CD14-positive monocyte (primary cell): Measurements from ENCODE around the gene CTCF. TPM values are rescaled to one million over a fixed set of nuclear protein-coding genes. Genes with fewer than 3 reads are reported as not detected.

ENCODE experiments used
- DNase-seq, 3 donors: peaks; one replicate each; pipeline ENCODE4 v3.0.0-alpha.2; 2011 to 2022
- H2AFZ ChIP-seq: 2 replicates; pipeline ENCODE4 v1.6.0; 2012; ENCODE audit warnings: mild to moderate bottlenecking, low read depth, low read length, inconsistent platforms; ENCODE audit not compliant: insufficient read depth, poor library complexity, severe bottlenecking
- H3K27ac ChIP-seq, 2 donors: 1 replicate in 1 of 2; 2 replicates in 1 of 2; pipeline ENCODE4 v1.5.1; 2012 to 2013; ENCODE audit warnings: low read length in 2 of 2, control low read depth in 1 of 2, inconsistent platforms in 1 of 2, low read depth in 1 of 2, mild to moderate bottlenecking in 1 of 2
- H3K27me3 ChIP-seq, 2 donors: one replicate each; pipeline versions ENCODE4 v1.6.0 to v1.6.1; 2011 to 2013; ENCODE audit warnings: low read length in 2 of 2; ENCODE audit not compliant: control insufficient read depth in 2 of 2, insufficient read depth in 2 of 2
- H3K36me3 ChIP-seq, 2 donors: replicated peaks in 1 of 2; 1 replicate in 1 of 2; 2 replicates in 1 of 2; pipeline versions ENCODE4 v1.5.1 to v1.6.1; 2012 to 2013; ENCODE audit warnings: low read length in 2 of 2, control low read depth in 1 of 2, inconsistent platforms in 1 of 2, mild to moderate bottlenecking in 1 of 2; ENCODE audit not compliant: insufficient read depth in 2 of 2, control insufficient read depth in 1 of 2
- H3K4me1 ChIP-seq, 2 donors: 1 replicate in 1 of 2; 2 replicates in 1 of 2; pipeline versions ENCODE4 v1.5.1 to v1.6.1; 2012 to 2013; ENCODE audit warnings: low read length in 2 of 2, control low read depth in 1 of 2, inconsistent platforms in 1 of 2, mild to moderate bottlenecking in 1 of 2, moderate library complexity in 1 of 2; ENCODE audit not compliant: insufficient read depth in 2 of 2, control insufficient read depth in 1 of 2
- H3K4me2 ChIP-seq: replicated peaks from 2 replicates; pipeline ENCODE3; 2012; ENCODE audit warnings: low read length, moderate library complexity, mild to moderate bottlenecking; ENCODE audit not compliant: poor library complexity, severe bottlenecking; ENCODE audit errors: extremely low read depth
- H3K4me3 ChIP-seq, 3 experiments: fragments of 200-600 bp in 1 of 3; sonication (generic) in 1 of 3; replicated peaks in 1 of 3; 1 replicate in 2 of 3; 2 replicates in 1 of 3; pipeline ENCODE4 v1.5.1; 2011 to 2013; ENCODE audit warnings: low read length in 3 of 3, mild to moderate bottlenecking in 3 of 3, control low read depth in 2 of 3, low read depth in 2 of 3, inconsistent platforms in 1 of 3, moderate library complexity in 1 of 3
- H3K79me2 ChIP-seq: 2 replicates; pipeline ENCODE4 v1.6.0; 2012; ENCODE audit warnings: mild to moderate bottlenecking, control low read depth, inconsistent platforms, low read length, moderate library complexity; ENCODE audit not compliant: insufficient read depth
- H3K9ac ChIP-seq: 2 replicates; pipeline ENCODE4 v1.6.0; 2017; ENCODE audit warnings: low read length, mild to moderate bottlenecking; ENCODE audit not compliant: insufficient read depth, poor library complexity, severe bottlenecking
- H3K9me3 ChIP-seq, 2 donors: replicated peaks in 1 of 2; 1 replicate in 1 of 2; 2 replicates in 1 of 2; pipeline versions ENCODE4 v1.5.1 to v1.6.1; 2012 to 2013; ENCODE audit warnings: low read length in 2 of 2, control low read depth in 1 of 2; ENCODE audit not compliant: control insufficient read depth in 1 of 2, insufficient read depth in 1 of 2
- H4K20me1 ChIP-seq: 2 replicates; pipeline ENCODE4 v1.6.0; 2012; ENCODE audit warnings: mild to moderate bottlenecking, low read length, control low read depth, moderate library complexity; ENCODE audit not compliant: insufficient read depth
- H3K27ac Mint-ChIP-seq, 7 donors: one replicate each; pipeline ENCODE4 v1.8.0; 2020; ENCODE audit warnings: mild to moderate bottlenecking in 7 of 7, mixed read lengths in 7 of 7, moderate library complexity in 6 of 7, inconsistent platforms in 2 of 7
- H3K27me3 Mint-ChIP-seq, 3 donors: one replicate each; pipeline ENCODE4 v1.8.0; 2021 to 2022; ENCODE audit warnings: low read depth in 3 of 3, mild to moderate bottlenecking in 3 of 3, mixed read lengths in 3 of 3, moderate library complexity in 3 of 3, inconsistent platforms in 1 of 3
- H3K36me3 Mint-ChIP-seq, 2 donors: one replicate each; pipeline ENCODE4 v1.8.0; 2020; ENCODE audit warnings: mixed read lengths in 2 of 2, inconsistent platforms in 1 of 2, mild to moderate bottlenecking in 1 of 2
- H3K4me1 Mint-ChIP-seq: one replicate; pipeline ENCODE4 v1.8.0; 2020; ENCODE audit warnings: mild to moderate bottlenecking, mixed read lengths
- H3K4me3 Mint-ChIP-seq, 2 donors: one replicate each; pipeline ENCODE4 v1.8.0; 2020; ENCODE audit warnings: mild to moderate bottlenecking in 2 of 2, mixed read lengths in 2 of 2, moderate library complexity in 1 of 2
- H3K9me3 Mint-ChIP-seq, 7 donors: one replicate each; pipeline ENCODE4 v1.8.0; 2020 to 2022; ENCODE audit warnings: mixed read lengths in 7 of 7, mild to moderate bottlenecking in 6 of 7, moderate library complexity in 6 of 7, inconsistent platforms in 2 of 7
- WGBS: methylation state at CpG from one replicate; pipeline ENCODE4 v1.1.5; 2013; ENCODE audit warnings: missing lambda C conversion rate; ENCODE audit not compliant: insufficient coverage; 5-methylcytosine and 5-hydroxymethylcytosine counted together
- intact Hi-C, 2 donors: fragments of 100-400 bp; cut with micrococcal nuclease; formaldehyde crosslinking; loops; one replicate each; pipeline versions ENCODE4 v1.15.0 to v1.15.1; 2023
- polyA plus RNA-seq, 3 donors: library from polyadenylated mRNA; depleted of rRNA in 1 of 3; unstranded in 2 of 3; stranded (reverse) in 1 of 3; fragments of 300-500 nt in 2 of 3; fragments of >200 nt in 1 of 3; fragmentation: Illumina TruSeq in 2 of 3; gene quantifications; 1 replicate in 2 of 3; 2 replicates in 1 of 3; pipeline ENCODE4 v1.2.3, GENCODE V29; 2012 to 2021
- TF ChIP-seq, protein P1 (sequence below): fragments of 200-600 bp; IDR thresholded peaks from one replicate; pipeline ENCODE4 v1.8.0; 2022; ENCODE audit warnings: antibody characterized with exemption, mild to moderate bottlenecking

The CTCF gene
- polyA plus RNA-seq, 3 donors = 8.4 to 29.9 (median 17.7) TPM

DNA sequence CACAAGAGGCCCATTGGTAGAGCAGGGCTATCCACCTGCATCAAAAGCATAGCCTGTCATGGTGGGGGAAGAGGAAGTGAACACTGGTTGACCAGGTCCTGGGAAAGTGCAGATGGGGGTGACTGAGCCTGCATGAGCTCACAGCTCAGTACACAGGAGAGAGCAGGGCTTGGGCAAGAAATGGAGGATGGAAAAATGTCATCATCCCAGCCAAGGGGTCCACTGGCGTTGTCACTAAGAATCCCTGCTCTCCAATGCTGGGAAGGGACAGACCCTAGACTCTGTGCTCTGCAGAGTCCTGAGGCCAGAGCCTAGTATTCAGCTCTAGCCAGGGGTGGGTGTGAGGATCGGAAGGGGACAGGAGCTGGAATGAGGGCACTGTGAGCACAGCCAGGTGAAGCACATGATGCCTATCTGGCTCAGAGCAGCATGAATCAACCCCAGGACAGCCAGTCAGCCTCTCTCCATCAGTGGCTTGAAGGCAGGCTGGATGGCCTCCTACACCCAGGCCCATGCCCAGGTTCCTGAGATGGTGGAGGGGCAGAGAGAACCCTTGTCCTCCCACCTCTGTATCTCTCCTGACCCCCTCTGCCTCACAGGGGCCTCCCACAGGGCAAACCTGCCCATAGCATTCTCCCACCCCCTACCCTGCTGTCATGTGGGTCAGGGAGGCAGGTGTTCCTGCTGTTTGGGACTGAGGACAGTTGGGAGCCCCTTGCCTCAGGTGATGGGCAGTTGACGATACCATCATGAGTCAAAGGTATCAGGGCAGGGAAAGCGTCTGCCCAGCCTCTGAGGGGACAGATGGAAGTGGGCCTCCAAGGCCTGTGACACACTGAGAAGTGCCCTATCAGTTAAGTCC lies 13.8 kb upstream of the CTCF start:
- peak in 1 of 3 donors; percentile 50 for DNase-seq
- H3K9me3 Mint-ChIP-seq = no peaks in the 10 kb centered on the region
- Histone ChIP-seq H3K4me3 (no peak overlapping the region), H3K9ac (no peak overlapping the region), H4K20me1 (peaks cover 54% of the 10 kb centered on the region), H3K27ac (peak overlapping the region; percentile 12 to 45), H3K36me3 (peaks cover 33 to 59% of the 10 kb centered on the region in 2 donors), H3K4me1 (peaks cover 36 to 43% of the 10 kb centered on the region in 2 donors), H3K4me2 (no peak overlapping the region), H3K27me3 (no peaks in the 10 kb centered on the region), H3K9me3 (no peaks in the 10 kb centered on the region), H3K79me2 (peaks cover 15% of the 10 kb centered on the region), H2AFZ (no peak overlapping the region)
- peaks cover 42% of the 10 kb centered on the region for H3K4me1 Mint-ChIP-seq
- intact Hi-C loops = loop anchor here in 1 of 2 donors (5.0 kb wide), 2 partner anchors 94 to 109 kb away; no protein-coding TSS in a partner anchor
- WGBS = 70% methylated on average over 4 of the region's 4 CpGs
- peaks cover 0 to 3% (median 0%) of the 10 kb centered on the region in 3 donors for H3K27me3 Mint-ChIP-seq
- H3K36me3 Mint-ChIP-seq = peaks cover 49 to 58% of the 10 kb centered on the region in 2 donors
- TF ChIP-seq, protein P1, sequence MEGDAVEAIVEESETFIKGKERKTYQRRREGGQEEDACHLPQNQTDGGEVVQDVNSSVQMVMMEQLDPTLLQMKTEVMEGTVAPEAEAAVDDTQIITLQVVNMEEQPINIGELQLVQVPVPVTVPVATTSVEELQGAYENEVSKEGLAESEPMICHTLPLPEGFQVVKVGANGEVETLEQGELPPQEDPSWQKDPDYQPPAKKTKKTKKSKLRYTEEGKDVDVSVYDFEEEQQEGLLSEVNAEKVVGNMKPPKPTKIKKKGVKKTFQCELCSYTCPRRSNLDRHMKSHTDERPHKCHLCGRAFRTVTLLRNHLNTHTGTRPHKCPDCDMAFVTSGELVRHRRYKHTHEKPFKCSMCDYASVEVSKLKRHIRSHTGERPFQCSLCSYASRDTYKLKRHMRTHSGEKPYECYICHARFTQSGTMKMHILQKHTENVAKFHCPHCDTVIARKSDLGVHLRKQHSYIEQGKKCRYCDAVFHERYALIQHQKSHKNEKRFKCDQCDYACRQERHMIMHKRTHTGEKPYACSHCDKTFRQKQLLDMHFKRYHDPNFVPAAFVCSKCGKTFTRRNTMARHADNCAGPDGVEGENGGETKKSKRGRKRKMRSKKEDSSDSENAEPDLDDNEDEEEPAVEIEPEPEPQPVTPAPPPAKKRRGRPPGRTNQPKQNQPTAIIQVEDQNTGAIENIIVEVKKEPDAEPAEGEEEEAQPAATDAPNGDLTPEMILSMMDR = no peak
- H3K4me3 Mint-ChIP-seq = no peak overlapping the region
- H3K27ac Mint-ChIP-seq = peak overlapping the region in 3 of 7 donors; percentile 13 to 42 (median 39)

DNA sequence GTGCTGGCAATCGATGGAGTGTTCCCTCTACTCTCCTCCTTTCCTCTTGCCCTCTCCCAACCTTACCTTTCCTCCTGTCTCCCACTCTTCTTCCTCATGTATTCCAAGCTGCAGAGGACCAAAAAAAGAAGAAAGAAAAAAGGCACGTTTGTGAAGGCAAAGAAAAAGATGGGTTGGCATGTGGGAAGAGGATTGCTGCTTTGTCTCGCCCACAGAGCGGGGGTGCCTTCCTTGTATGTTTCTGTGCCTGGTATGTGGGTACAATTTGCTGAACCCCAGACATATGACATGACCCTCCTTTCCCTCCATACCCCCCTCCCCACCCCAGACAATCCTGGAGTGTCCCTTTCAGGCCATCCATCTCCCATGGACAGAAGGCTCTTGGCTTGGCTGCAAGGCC lies 13.1 kb upstream of the CTCF start:
- no peak overlapping the region for H3K27ac ChIP-seq
- peaks cover 0 to 3% (median 0%) of the 10 kb centered on the region in 3 donors for H3K27me3 Mint-ChIP-seq
- no peaks in the 10 kb centered on the region for H3K9me3 ChIP-seq
- H3K27me3 ChIP-seq = no peaks in the 10 kb centered on the region
- H3K36me3 ChIP-seq = peaks cover 26 to 51% of the 10 kb centered on the region in 2 donors
- H3K9ac ChIP-seq = no peak overlapping the region
- intact Hi-C loops = loop anchor here in 1 of 2 donors (5.0 kb wide), 2 partner anchors 93 to 108 kb away; no protein-coding TSS in a partner anchor
- no peak overlapping the region for H3K4me3 ChIP-seq
- peaks cover 41 to 51% of the 10 kb centered on the region in 2 donors for H3K36me3 Mint-ChIP-seq
- H3K79me2 ChIP-seq = peaks cover 20% of the 10 kb centered on the region
- WGBS = 75% methylated on average over 2 of the region's 4 CpGs
- H3K4me3 Mint-ChIP-seq = no peak overlapping the region
- H3K4me1 Mint-ChIP-seq = peaks cover 44% of the 10 kb centered on the region
- H3K4me1 ChIP-seq = peaks cover 38 to 46% of the 10 kb centered on the region in 2 donors
- TF ChIP-seq, protein P1 = no peak
- no peak overlapping the region for H2AFZ ChIP-seq
- H3K9me3 Mint-ChIP-seq = no peaks in the 10 kb centered on the region
- H3K4me2 ChIP-seq = no peak overlapping the region
- peak overlapping the region in 2 of 7 donors; percentile 42 to 65 for H3K27ac Mint-ChIP-seq
- peaks cover 46% of the 10 kb centered on the region for H4K20me1 ChIP-seq
- DNase-seq = no peak
